Measurements from ENCODE around the gene FOSB.

Gene FOSB

DNA sequence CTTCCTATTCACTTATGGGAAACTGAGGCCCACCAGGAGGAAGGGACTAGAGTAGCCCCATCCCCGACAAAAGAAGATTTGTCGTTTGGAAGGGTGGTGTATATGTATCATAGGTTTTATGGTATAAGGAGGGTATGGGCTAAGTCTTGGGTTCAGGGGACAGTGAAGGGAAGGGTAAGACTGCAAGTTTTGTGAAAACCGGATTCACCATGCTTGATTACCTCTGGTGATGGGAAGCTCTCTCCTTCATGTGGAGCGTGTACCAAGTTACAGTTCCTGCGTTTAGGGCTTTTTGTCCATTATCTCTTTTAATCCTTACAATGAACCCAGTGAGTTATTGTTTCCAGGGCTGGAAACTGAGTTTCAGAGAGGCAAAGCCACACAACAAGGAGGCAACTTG is 43.3 kb downstream of the FOSB start:
- TF ChIP-seq CTCF (conservative IDR thresholded peaks at IDR 0.05; ENCODE audit: low read depth, low read length) = no peak
- H3K4me3 ChIP-seq (ENCODE audit: low read depth, low read length) = no peak overlapping the region
- DNase-seq (ENCODE audit: low read depth) = no peak

- no peak for DNase-seq (ENCODE audit: low read depth)
- H3K4me3 ChIP-seq (ENCODE audit: low read depth, low read length) = no peak overlapping the region
- no peak for TF ChIP-seq CTCF (conservative IDR thresholded peaks at IDR 0.05; ENCODE audit: low read depth, low read length)
These were observed 45.2 kb downstream of the FOSB start for GRCh38 chr19:45512881-45513483.

GRCh38 chr19:45514376-45515051 is 46.7 kb downstream of the FOSB start:
- TF ChIP-seq CTCF (conservative IDR thresholded peaks at IDR 0.05; ENCODE audit: low read depth, low read length) = no peak
- DNase-seq (ENCODE audit: low read depth) = no peak
- no peak overlapping the region for H3K4me3 ChIP-seq (ENCODE audit: low read depth, low read length)

DNA sequence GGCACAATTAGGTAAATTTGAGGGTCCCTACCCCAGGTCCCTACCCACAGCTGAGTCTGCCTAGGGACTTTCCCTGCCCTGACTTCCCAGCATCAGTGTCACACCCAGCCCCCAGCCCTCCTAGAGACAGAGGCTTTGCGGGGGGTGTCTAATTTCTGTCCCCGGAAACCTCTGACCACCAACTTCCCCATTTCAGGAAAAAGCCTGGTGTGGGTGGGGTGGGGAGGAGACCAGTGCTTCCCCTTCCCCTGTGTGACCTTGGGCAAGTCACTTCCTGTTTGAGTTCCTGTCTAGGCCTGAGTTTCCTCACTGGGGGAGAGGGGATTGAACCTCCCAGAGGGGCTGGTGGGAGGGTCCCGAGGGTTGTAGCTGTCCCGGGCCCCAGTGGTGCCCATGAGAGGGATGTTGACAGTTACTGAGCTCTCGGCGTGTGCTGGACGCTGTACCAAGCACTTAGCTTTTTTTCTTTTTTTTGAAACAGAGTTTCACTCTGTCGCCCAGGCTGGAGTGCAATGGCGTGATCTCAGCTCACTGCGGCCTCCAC is 47.4 kb downstream of the FOSB start:
- no peak for TF ChIP-seq CTCF (conservative IDR thresholded peaks at IDR 0.05; ENCODE audit: low read depth, low read length)
- DNase-seq (ENCODE audit: low read depth) = no peak
- H3K4me3 ChIP-seq (ENCODE audit: low read depth, low read length) = no peak overlapping the region

GRCh38 chr19:45515807-45516401 is 48.1 kb downstream of the FOSB start:
- TF ChIP-seq CTCF (conservative IDR thresholded peaks at IDR 0.05; ENCODE audit: low read depth, low read length) = no peak
- H3K4me3 ChIP-seq (ENCODE audit: low read depth, low read length) = no peak overlapping the region
- no peak for DNase-seq (ENCODE audit: low read depth)

DNA sequence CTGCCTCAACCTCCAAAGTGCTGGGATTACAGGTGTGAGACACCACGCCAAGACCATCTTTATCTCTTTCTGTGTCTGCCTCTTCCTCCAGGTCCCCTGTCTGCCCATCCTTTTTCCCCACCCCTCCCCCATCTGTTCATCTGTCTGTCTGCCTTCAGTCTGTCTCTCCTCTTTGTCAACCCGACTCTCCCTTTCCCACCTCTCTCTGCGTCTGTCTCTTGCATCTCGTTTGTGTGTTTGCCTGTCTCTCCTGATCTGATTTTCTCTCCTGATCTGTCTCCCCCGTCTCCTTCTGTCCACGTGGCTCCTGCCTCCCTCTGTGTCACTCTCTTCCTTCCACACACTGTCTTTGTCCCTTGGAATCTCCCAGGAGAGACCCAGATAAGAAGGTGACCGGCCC is 49.4 kb downstream of the FOSB start:
- no peak for TF ChIP-seq CTCF (conservative IDR thresholded peaks at IDR 0.05; ENCODE audit: low read depth, low read length)
- H3K4me3 ChIP-seq (ENCODE audit: low read depth, low read length) = no peak overlapping the region
- no peak for DNase-seq (ENCODE audit: low read depth)
